ENCODE results near the gene PNLIPRP2. TPM values are rescaled to one million over a fixed set of nuclear protein-coding genes. Genes with fewer than 3 reads are reported as not detected.

Gene PNLIPRP2
- total and polyA plus RNA-seq, 2 of the 8 experiments (the other 6 are each of a cell fraction or from before 2014, with no cell fraction given): 0.11 TPM; not detected in 1

DNA sequence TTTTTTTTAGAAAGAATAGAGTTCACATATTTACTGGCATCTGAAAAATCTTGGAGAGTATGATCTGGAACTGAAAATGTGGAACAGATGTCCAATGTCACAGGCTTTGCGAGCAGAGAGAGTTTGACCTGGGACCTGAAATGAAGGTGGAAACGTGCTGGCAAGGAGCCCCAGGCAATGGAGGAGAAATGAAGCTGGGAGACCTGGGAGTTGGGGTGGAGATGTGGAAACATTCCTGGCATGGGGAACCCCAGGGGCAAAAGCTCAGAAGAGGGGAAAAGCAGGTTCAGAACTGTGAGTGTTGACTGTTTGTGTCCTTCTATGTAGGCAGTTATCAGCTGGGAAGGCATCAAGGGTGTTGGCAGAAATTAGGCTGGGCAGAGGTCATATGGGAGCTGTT is 7.3 kb upstream of the PNLIPRP2 start (continued):
- TF ChIP-seq, protein P1, sequence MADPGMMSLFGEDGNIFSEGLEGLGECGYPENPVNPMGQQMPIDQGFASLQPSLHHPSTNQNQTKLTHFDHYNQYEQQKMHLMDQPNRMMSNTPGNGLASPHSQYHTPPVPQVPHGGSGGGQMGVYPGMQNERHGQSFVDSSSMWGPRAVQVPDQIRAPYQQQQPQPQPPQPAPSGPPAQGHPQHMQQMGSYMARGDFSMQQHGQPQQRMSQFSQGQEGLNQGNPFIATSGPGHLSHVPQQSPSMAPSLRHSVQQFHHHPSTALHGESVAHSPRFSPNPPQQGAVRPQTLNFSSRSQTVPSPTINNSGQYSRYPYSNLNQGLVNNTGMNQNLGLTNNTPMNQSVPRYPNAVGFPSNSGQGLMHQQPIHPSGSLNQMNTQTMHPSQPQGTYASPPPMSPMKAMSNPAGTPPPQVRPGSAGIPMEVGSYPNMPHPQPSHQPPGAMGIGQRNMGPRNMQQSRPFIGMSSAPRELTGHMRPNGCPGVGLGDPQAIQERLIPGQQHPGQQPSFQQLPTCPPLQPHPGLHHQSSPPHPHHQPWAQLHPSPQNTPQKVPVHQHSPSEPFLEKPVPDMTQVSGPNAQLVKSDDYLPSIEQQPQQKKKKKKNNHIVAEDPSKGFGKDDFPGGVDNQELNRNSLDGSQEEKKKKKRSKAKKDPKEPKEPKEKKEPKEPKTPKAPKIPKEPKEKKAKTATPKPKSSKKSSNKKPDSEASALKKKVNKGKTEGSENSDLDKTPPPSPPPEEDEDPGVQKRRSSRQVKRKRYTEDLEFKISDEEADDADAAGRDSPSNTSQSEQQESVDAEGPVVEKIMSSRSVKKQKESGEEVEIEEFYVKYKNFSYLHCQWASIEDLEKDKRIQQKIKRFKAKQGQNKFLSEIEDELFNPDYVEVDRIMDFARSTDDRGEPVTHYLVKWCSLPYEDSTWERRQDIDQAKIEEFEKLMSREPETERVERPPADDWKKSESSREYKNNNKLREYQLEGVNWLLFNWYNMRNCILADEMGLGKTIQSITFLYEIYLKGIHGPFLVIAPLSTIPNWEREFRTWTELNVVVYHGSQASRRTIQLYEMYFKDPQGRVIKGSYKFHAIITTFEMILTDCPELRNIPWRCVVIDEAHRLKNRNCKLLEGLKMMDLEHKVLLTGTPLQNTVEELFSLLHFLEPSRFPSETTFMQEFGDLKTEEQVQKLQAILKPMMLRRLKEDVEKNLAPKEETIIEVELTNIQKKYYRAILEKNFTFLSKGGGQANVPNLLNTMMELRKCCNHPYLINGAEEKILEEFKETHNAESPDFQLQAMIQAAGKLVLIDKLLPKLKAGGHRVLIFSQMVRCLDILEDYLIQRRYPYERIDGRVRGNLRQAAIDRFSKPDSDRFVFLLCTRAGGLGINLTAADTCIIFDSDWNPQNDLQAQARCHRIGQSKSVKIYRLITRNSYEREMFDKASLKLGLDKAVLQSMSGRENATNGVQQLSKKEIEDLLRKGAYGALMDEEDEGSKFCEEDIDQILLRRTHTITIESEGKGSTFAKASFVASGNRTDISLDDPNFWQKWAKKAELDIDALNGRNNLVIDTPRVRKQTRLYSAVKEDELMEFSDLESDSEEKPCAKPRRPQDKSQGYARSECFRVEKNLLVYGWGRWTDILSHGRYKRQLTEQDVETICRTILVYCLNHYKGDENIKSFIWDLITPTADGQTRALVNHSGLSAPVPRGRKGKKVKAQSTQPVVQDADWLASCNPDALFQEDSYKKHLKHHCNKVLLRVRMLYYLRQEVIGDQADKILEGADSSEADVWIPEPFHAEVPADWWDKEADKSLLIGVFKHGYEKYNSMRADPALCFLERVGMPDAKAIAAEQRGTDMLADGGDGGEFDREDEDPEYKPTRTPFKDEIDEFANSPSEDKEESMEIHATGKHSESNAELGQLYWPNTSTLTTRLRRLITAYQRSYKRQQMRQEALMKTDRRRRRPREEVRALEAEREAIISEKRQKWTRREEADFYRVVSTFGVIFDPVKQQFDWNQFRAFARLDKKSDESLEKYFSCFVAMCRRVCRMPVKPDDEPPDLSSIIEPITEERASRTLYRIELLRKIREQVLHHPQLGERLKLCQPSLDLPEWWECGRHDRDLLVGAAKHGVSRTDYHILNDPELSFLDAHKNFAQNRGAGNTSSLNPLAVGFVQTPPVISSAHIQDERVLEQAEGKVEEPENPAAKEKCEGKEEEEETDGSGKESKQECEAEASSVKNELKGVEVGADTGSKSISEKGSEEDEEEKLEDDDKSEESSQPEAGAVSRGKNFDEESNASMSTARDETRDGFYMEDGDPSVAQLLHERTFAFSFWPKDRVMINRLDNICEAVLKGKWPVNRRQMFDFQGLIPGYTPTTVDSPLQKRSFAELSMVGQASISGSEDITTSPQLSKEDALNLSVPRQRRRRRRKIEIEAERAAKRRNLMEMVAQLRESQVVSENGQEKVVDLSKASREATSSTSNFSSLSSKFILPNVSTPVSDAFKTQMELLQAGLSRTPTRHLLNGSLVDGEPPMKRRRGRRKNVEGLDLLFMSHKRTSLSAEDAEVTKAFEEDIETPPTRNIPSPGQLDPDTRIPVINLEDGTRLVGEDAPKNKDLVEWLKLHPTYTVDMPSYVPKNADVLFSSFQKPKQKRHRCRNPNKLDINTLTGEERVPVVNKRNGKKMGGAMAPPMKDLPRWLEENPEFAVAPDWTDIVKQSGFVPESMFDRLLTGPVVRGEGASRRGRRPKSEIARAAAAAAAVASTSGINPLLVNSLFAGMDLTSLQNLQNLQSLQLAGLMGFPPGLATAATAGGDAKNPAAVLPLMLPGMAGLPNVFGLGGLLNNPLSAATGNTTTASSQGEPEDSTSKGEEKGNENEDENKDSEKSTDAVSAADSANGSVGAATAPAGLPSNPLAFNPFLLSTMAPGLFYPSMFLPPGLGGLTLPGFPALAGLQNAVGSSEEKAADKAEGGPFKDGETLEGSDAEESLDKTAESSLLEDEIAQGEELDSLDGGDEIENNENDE (IDR thresholded peaks at IDR 0.05; ENCODE audit: insufficient replicate concordance, low read length): no peak
- TF ChIP-seq EGR1 (IDR thresholded peaks at IDR 0.05; ENCODE audit: borderline replicate concordance, low read depth, low read length) (no peak), YY1 (IDR thresholded peaks at IDR 0.05; ENCODE audit: low read depth, low read length) (no peak), HDAC2 (IDR thresholded peaks at IDR 0.05; ENCODE audit: borderline replicate concordance in 1 of 2, low read depth in 2 of 2, low read length in 2 of 2) (no peak), E2F6 (IDR thresholded peaks at IDR 0.05) (no peak), RXRA (IDR thresholded peaks at IDR 0.05; ENCODE audit: insufficient read depth, low read depth, low read length) (no peak), POU5F1 (IDR thresholded peaks at IDR 0.05; ENCODE audit: low read depth, low read length) (no peak)
